ENCODE results near the gene AK9.

DNA sequence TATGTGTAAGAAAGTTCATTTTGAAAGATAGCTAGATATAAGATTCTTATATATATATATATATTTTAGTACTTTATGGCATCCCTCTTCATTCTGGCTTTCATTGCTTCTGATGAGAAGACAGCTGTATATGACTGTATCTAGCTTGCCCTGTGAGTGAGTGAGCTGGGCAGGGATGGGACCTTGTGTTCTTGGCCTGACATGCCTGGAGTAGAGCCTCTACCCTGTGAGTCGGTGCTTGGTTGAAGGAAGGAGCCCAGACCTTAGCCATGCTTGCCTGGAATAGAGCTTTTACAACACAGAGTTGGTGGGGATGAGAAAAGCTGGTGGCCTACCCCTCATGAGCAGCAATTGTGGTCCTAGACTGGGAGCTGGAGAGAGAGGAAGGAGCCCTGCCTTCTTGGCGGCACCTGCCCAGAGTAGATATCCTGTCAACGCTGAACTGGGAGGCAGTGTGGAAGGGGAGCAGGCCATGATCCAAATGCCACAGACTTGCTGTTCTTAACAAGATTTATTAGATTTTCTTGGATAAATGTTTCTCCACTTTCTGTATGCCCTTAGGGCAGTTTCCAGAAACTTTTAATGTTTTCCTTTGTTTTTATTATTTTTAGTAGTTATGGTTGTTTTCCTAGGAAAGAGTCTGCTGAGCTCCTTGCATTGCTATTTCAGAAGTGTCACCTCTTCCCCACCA is 31.7 kb upstream of the AK9 start:
- TF ChIP-seq POLR2A (IDR thresholded peaks at IDR 0.05; ENCODE audit: low read length) (no peak), GATA1 (IDR thresholded peaks at IDR 0.05; ENCODE audit: low read depth, low read length) (no peak)

All from erythroblast (primary cell).